Measurements from ENCODE around the gene CSTPP1.
"Not testable (repeated sequence)": the region's sequence is repeated elsewhere in the genome, so short reads cannot be mapped to it uniquely, and the experiment has no call there.

The CSTPP1 gene

DNA sequence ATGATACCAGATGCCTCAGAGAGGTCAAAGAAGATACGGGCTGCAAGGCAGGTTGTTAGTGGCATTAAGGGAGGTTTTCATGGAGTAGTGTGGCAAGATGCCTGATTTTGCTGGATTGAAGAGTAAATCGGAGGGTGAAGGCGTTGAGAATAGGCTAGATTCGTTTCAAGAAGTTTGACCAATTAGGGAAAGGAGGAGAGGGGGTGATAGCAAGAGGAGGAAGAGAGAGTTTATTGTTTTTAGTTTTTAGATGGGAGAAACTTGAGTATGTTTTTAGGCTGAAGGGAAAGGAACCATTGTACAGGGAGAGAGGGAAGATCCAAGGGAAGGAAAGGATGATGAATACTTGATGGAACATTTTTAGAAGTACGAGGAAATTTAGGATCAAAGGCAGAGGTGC is 16.5 kb downstream of the CSTPP1 start:
- no peak for DNase-seq (ENCODE audit: low read depth)
- TF ChIP-seq, protein P1, sequence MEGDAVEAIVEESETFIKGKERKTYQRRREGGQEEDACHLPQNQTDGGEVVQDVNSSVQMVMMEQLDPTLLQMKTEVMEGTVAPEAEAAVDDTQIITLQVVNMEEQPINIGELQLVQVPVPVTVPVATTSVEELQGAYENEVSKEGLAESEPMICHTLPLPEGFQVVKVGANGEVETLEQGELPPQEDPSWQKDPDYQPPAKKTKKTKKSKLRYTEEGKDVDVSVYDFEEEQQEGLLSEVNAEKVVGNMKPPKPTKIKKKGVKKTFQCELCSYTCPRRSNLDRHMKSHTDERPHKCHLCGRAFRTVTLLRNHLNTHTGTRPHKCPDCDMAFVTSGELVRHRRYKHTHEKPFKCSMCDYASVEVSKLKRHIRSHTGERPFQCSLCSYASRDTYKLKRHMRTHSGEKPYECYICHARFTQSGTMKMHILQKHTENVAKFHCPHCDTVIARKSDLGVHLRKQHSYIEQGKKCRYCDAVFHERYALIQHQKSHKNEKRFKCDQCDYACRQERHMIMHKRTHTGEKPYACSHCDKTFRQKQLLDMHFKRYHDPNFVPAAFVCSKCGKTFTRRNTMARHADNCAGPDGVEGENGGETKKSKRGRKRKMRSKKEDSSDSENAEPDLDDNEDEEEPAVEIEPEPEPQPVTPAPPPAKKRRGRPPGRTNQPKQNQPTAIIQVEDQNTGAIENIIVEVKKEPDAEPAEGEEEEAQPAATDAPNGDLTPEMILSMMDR (conservative IDR thresholded peaks at IDR 0.05; ENCODE audit: low read depth, low read length) = no peak
- H3K4me3 ChIP-seq (ENCODE audit: low read length) = no peak overlapping the region

GRCh38 chr11:46958777-46959176 is 22.2 kb downstream of the CSTPP1 start:
- DNase-seq (ENCODE audit: low read depth) = no peak

GRCh38 chr11:46961041-46961440 is 24.5 kb downstream of the CSTPP1 start:
- no peak overlapping the region for H3K4me3 ChIP-seq (ENCODE audit: low read length)
- TF ChIP-seq, protein P1 (conservative IDR thresholded peaks at IDR 0.05; ENCODE audit: low read depth, low read length) = no peak
- no peak for DNase-seq (ENCODE audit: low read depth)

More at GRCh38 chr11:46958777-46959176, 22.2 kb downstream of the CSTPP1 start:
- TF ChIP-seq, protein P1 (conservative IDR thresholded peaks at IDR 0.05; ENCODE audit: low read depth, low read length) = no peak
- no peak overlapping the region for H3K4me3 ChIP-seq (ENCODE audit: low read length)

DNA sequence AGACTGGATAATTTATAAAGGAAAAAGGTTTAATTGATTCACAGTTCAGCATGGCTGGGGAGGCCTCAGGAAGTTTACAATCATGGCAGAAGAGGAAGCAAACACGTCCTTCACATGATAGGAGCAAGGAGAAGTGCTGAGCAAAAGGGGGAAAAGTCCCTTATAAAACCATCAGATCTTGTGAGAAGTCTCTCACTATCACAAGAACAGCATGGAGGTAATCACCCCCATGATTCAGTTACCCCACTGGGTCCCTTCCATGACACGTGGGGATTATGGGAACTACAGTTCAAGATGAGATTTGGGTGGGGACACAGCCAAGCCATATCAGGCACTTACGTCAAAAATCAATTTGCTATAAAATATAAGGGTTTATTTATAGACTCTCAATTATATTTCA is 25.3 kb downstream of the CSTPP1 start:
- H3K4me3 ChIP-seq (ENCODE audit: low read length); DNase-seq (ENCODE audit: low read depth): not testable (repeated sequence)

DNA sequence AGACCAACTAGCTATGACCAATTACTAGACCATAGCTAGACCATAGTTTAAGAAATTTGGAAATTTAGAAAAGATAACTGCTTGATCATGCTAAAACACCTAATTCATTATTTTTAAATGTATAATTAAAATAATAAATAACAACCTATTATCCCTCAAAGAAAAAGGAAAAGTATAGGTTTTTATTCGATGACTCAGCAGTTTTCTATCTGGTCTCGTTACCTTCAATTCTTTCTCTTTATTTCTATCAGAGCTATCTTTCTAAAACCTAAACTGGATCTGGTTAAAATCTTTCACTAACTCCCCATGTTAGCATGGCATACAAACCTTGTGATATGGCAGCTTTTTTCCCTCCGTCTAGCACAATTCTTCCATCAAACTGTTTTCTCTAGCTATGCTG is 27.3 kb downstream of the CSTPP1 start:
- DNase-seq (ENCODE audit: low read depth) = no peak
- TF ChIP-seq, protein P1 (conservative IDR thresholded peaks at IDR 0.05; ENCODE audit: low read depth, low read length) = no peak
- H3K4me3 ChIP-seq (ENCODE audit: low read length) = no peak overlapping the region

- TF ChIP-seq, protein P1 (conservative IDR thresholded peaks at IDR 0.05; ENCODE audit: low read depth, low read length) = no peak
- DNase-seq (ENCODE audit: low read depth) = no peak
- H3K4me3 ChIP-seq (ENCODE audit: low read length) = no peak overlapping the region
Measured at GRCh38 chr11:46966773-46967172, 30.2 kb downstream of the CSTPP1 start.

GRCh38 chr11:46967962-46968361 is 31.4 kb downstream of the CSTPP1 start:
- DNase-seq (ENCODE audit: low read depth) = no peak
- TF ChIP-seq, protein P1 (conservative IDR thresholded peaks at IDR 0.05; ENCODE audit: low read depth, low read length) = no peak
- no peak overlapping the region for H3K4me3 ChIP-seq (ENCODE audit: low read length)

- TF ChIP-seq, protein P1 (conservative IDR thresholded peaks at IDR 0.05; ENCODE audit: low read depth, low read length) = no peak
- no peak overlapping the region for H3K4me3 ChIP-seq (ENCODE audit: low read length)
- DNase-seq (ENCODE audit: low read depth) = no peak
Measured at GRCh38 chr11:46969379-46969778, 32.8 kb downstream of the CSTPP1 start.
